Progenitor cell of endocrine pancreas (in vitro differentiated cells): ENCODE measurements around the gene MSH6. TPM values are rescaled to one million over a fixed set of nuclear protein-coding genes. Genes with fewer than 3 reads are reported as not detected.
A peak's percentile ranks its signal among the peaks of the same experiment; 100 is the strongest.

ENCODE experiments used
- DNase-seq: peaks from one replicate; pipeline ENCODE4 v3.0.0; 2021; ENCODE audit warnings: low spot score; ENCODE audit not compliant: unreplicated experiment
- H3K27ac Mint-ChIP-seq: 2 replicates; pipeline ENCODE4 v1.8.0; 2021; ENCODE audit warnings: mild to moderate bottlenecking, moderate library complexity, mixed read lengths
- H3K27me3 Mint-ChIP-seq: 2 replicates; pipeline ENCODE4 v1.8.0; 2021; ENCODE audit warnings: mixed read lengths
- H3K36me3 Mint-ChIP-seq: 2 replicates; pipeline ENCODE4 v1.8.0; 2022; ENCODE audit warnings: mixed read lengths; ENCODE audit not compliant: insufficient read depth
- H3K4me1 Mint-ChIP-seq: 2 replicates; pipeline ENCODE4 v1.8.0; 2021; ENCODE audit warnings: low read depth, mixed read lengths
- H3K4me3 Mint-ChIP-seq: 2 replicates; pipeline ENCODE4 v1.8.0; 2021; ENCODE audit warnings: low read depth, mild to moderate bottlenecking, moderate library complexity, mixed read lengths
- H3K9me3 Mint-ChIP-seq: 2 replicates; pipeline ENCODE4 v1.8.0; 2021; ENCODE audit warnings: low read depth, mixed read lengths
- total RNA-seq: library from RNA; stranded (reverse); gene quantifications from 2 replicates; pipeline ENCODE4 v1.2.1, GENCODE V29; 2021
- TF ChIP-seq, protein P1 (sequence below): fragments of 200-600 bp; sonication (generic); IDR thresholded peaks from one replicate; pipeline ENCODE4 v1.5.0; 2021; ENCODE audit warnings: antibody characterized with exemption, mild to moderate bottlenecking; ENCODE audit not compliant: unreplicated experiment

Gene MSH6
- total RNA-seq, 1 donor from 2014 or later, result 163 TPM

DNA sequence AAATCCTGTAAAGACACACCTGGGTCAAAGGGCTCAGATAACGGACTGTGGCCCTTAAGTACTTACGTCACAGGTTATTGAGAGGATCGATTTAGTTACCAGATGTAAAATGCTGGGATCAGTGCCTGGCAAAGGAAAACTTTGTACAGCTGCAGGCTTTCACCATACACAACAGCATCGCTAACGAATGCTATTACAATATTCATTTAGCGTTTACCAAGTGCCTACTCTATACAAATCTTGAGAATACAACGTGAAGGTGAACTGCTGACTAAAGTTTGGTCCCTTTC lies 619 bp upstream of the MSH6 start:
- Mint-ChIP-seq H3K9me3 (peaks cover 6% of the 10 kb centered on the region), H3K4me3 (peak overlapping the region; percentile 76), H3K27me3 (no peaks in the 10 kb centered on the region), H3K4me1 (peaks cover 29% of the 10 kb centered on the region), H3K36me3 (peaks cover 12% of the 10 kb centered on the region), H3K27ac (peak overlapping the region; percentile 96)
- no peak for DNase-seq
- TF ChIP-seq, protein P1, sequence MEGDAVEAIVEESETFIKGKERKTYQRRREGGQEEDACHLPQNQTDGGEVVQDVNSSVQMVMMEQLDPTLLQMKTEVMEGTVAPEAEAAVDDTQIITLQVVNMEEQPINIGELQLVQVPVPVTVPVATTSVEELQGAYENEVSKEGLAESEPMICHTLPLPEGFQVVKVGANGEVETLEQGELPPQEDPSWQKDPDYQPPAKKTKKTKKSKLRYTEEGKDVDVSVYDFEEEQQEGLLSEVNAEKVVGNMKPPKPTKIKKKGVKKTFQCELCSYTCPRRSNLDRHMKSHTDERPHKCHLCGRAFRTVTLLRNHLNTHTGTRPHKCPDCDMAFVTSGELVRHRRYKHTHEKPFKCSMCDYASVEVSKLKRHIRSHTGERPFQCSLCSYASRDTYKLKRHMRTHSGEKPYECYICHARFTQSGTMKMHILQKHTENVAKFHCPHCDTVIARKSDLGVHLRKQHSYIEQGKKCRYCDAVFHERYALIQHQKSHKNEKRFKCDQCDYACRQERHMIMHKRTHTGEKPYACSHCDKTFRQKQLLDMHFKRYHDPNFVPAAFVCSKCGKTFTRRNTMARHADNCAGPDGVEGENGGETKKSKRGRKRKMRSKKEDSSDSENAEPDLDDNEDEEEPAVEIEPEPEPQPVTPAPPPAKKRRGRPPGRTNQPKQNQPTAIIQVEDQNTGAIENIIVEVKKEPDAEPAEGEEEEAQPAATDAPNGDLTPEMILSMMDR, result no peak

DNA sequence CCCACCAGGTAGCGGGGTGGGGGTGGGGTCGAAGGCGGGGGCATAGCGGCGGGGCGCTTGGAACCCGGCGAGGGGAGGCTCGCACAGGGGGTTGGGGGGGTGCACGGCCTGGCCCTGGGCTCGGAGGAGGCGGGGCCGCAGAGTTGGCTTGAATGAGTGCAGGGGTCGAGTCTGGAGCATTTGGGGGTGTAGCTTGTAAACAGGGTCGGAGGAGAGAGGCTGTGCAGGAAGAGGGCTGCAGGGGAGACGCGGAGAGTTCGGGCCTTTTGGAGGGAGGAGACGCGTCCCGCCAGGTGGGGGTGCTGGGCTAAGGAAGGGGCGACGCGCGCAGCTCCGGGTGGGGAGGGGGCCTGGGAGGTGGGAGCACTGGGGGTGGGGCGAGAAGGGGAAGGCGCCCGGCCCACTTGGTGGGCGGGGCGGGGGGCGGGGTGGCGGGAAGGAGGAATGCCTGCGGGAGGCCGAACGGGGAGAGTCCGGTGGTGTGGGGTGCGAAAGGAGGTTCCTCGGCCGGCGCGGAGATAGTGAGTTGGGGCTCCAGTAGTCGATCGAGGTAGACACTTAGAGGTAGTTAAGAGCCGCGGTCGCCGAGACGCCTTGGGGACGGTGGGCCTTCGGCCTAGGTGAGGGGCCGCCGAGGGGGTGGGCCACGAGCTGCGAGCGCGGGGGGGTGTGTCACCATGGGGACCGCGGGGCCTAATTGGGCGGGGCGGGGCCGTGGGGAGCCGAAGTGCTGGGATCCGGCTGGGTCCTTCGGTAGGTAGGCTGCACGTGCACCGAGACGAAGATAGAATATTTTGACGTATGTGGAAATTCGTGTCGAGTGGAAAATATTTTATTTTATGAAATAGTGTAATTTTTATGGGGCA lies 774 bp downstream of the MSH6 start:
- TF ChIP-seq, protein P1, result no peak
- peaks cover 21% of the 10 kb centered on the region for H3K4me1 Mint-ChIP-seq
- peak overlapping the region; percentile 98 for H3K27ac Mint-ChIP-seq
- H3K27me3 Mint-ChIP-seq, result no peaks in the 10 kb centered on the region
- DNase-seq, result peak; percentile 64
- H3K4me3 Mint-ChIP-seq, result peak overlapping the region; percentile 89
- H3K9me3 Mint-ChIP-seq, result peaks cover 6% of the 10 kb centered on the region
- H3K36me3 Mint-ChIP-seq, result peaks cover 14% of the 10 kb centered on the region

DNA sequence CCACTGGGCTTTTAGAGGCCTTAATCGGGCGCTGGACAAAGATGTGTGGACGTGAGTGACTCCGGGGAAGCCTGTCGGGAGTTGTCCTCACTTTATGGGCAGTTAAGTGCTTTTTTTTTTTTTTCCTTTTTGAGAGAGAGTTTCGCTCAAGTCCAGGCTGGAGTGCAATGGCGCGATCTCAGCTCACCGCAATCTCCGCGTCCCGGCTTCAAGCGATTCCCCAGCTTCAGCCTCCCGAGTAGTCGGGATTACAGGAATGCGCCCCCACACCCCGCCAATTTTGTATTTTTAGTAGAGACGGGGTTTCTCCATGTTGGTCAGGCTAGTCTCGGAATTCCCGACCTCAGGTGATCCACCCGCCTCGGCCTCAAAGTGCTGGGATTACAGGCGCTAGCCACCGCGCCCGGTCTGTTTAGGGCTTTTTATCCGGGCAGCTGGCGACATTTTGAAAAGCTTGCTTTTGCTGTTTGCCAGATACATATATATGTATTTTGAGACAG lies 1.5 kb downstream of the MSH6 start:
- Mint-ChIP-seq H3K36me3 (peaks cover 14% of the 10 kb centered on the region), H3K4me3 (peak overlapping the region; percentile 89), H3K9me3 (peaks cover 6% of the 10 kb centered on the region), H3K27ac (peak overlapping the region; percentile 98), H3K27me3 (no peaks in the 10 kb centered on the region), H3K4me1 (peaks cover 16% of the 10 kb centered on the region)
- TF ChIP-seq, protein P1, result no peak
- no peak for DNase-seq

DNA sequence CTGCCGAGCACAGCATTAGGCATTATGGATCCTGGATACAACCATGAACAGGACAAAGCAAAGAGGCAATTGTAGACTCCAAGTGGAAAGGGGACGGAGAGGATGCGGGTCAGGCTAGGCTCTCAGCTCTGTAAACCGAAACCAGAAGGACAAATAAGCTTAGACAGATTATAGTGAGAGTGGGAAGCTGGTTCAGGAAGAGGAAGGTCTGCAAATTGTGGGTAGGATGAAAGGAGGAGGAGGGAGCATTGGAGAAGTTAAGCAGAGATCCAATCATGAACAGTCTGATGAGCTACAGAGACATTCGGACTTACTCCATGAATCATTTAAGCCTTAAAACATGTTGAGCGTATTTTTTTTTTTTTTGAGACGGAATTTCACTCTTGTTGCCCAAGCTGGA lies 3.0 kb downstream of the MSH6 start:
- no peak for DNase-seq
- H3K27ac Mint-ChIP-seq, result peak overlapping the region; percentile 54
- TF ChIP-seq, protein P1, result no peak
- H3K4me3 Mint-ChIP-seq, result peak overlapping the region; percentile 46
- peaks cover 16% of the 10 kb centered on the region for H3K36me3 Mint-ChIP-seq
- H3K27me3 Mint-ChIP-seq, result no peaks in the 10 kb centered on the region
- peaks cover 15% of the 10 kb centered on the region for H3K4me1 Mint-ChIP-seq
- peaks cover 6% of the 10 kb centered on the region for H3K9me3 Mint-ChIP-seq

DNA sequence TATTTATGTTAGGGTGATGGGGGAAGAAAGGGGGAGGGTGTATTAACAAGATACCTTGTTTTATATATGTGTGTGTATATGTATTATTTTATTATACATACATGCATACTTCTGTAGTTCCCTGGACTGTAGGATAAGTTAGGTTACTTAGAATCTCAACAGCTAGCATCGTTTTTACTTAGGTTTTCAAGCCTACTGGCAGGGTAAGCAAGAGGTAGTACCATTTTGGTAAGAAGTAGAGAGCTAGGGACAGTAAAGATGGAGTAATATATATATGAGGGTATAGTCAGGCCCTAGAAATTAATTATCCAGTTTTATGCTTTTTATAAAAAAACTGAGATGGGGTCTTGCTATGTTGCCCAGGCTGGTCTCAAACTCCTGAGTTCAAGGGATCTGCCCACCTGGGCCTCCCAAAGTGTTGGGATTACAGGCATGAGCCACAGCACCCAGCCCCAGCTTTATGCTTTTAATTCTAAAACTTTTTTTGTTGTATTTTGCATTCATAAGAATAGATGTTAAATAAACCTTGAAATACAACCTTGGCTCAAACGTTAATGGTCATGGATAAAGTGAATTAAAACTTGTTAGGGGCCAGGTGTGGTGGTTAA lies 13.2 kb downstream of the MSH6 start:
- Mint-ChIP-seq H3K9me3 (no peaks in the 10 kb centered on the region), H3K4me3 (no peak overlapping the region), H3K27me3 (no peaks in the 10 kb centered on the region), H3K36me3 (peaks cover 49% of the 10 kb centered on the region), H3K27ac (no peak overlapping the region), H3K4me1 (no peaks in the 10 kb centered on the region)
- no peak for DNase-seq
- TF ChIP-seq, protein P1, result no peak
